Liver (tissue), 9 donors: ENCODE data around the gene AADACL4. TPM values are rescaled to one million over a fixed set of nuclear protein-coding genes. Genes with fewer than 3 reads are reported as not detected.

ENCODE experiments used
- DNase-seq: peaks from one replicate; pipeline ENCODE4 v3.0.0-alpha.2; 2017; ENCODE audit warnings: low spot score
- H3K27ac ChIP-seq, 2 donors: one replicate each; pipeline ENCODE4 v1.7.0; 2013; ENCODE audit warnings: inconsistent platforms in 2 of 2, low read length in 2 of 2, control low read depth in 1 of 2, low read depth in 1 of 2, mild to moderate bottlenecking in 1 of 2
- H3K27me3 ChIP-seq, 4 donors: one replicate each; pipeline versions ENCODE4 v1.6.1 to v1.7.0; 2013; ENCODE audit warnings: low read length in 3 of 4, inconsistent platforms in 1 of 4, mild to moderate bottlenecking in 1 of 4, moderate library complexity in 1 of 4; ENCODE audit not compliant: control insufficient read depth in 4 of 4, insufficient read depth in 4 of 4
- H3K36me3 ChIP-seq, 4 donors: one replicate each; pipeline versions ENCODE4 v1.6.1 to v1.7.0; 2013; ENCODE audit warnings: low read length in 3 of 4, mild to moderate bottlenecking in 3 of 4, low read depth in 1 of 4, moderate library complexity in 1 of 4; ENCODE audit not compliant: control insufficient read depth in 4 of 4, insufficient read depth in 3 of 4
- H3K4me1 ChIP-seq, 4 donors: one replicate each; pipeline versions ENCODE4 v1.6.1 to v1.7.0; 2013; ENCODE audit warnings: low read length in 3 of 4, mild to moderate bottlenecking in 3 of 4, moderate library complexity in 1 of 4; ENCODE audit not compliant: control insufficient read depth in 4 of 4, insufficient read depth in 4 of 4
- H3K4me3 ChIP-seq, 3 donors: one replicate each; pipeline versions ENCODE4 v1.6.1 to v1.7.0; 2013; ENCODE audit warnings: low read length in 3 of 3, control low read depth in 1 of 3, low read depth in 1 of 3, mild to moderate bottlenecking in 1 of 3
- H3K9ac ChIP-seq, 2 donors: one replicate each; pipeline ENCODE4 v1.7.0; 2013; ENCODE audit warnings: low read length in 2 of 2, mild to moderate bottlenecking in 2 of 2, moderate library complexity in 2 of 2, control low read depth in 1 of 2, low read depth in 1 of 2
- H3K9me3 ChIP-seq, 4 donors: one replicate each; pipeline versions ENCODE4 v1.6.1 to v1.7.0; 2013; ENCODE audit warnings: low read length in 3 of 4; ENCODE audit not compliant: control insufficient read depth in 4 of 4
- EGR1 ChIP-seq, 2 donors: IDR thresholded peaks; 2 replicates each; pipeline ENCODE4 v1.6.1; 2016 to 2018; ENCODE audit warnings: antibody characterized with exemption in 2 of 2, low read depth in 2 of 2
- FOXA1 ChIP-seq: IDR thresholded peaks from 2 replicates; pipeline ENCODE4 v1.6.1; 2016; ENCODE audit warnings: antibody characterized with exemption
- FOXA2 ChIP-seq: IDR thresholded peaks from 2 replicates; pipeline ENCODE4 v1.6.1; 2016; ENCODE audit warnings: antibody characterized with exemption
- GABPA ChIP-seq, 2 donors: IDR thresholded peaks in 1 of 2; conservative IDR thresholded peaks in 1 of 2; 2 replicates each; pipeline ENCODE4 v1.6.1; 2016; ENCODE audit warnings: antibody characterized with exemption in 2 of 2, mild to moderate bottlenecking in 1 of 2, moderate library complexity in 1 of 2
- HNF4A ChIP-seq, 2 donors: conservative IDR thresholded peaks; 2 replicates each; pipeline ENCODE4 v1.6.1; 2016; ENCODE audit warnings: antibody characterized with exemption in 2 of 2, mild to moderate bottlenecking in 2 of 2
- HNF4G ChIP-seq: IDR thresholded peaks from 2 replicates; pipeline ENCODE4 v1.6.1; 2016; ENCODE audit warnings: antibody characterized with exemption
- JUND ChIP-seq, 2 donors: IDR thresholded peaks; 2 replicates each; pipeline ENCODE4 v1.6.1; 2016; ENCODE audit warnings: antibody characterized with exemption in 2 of 2
- RAD21 ChIP-seq, 2 donors: IDR thresholded peaks; 2 replicates each; pipeline ENCODE4 v1.6.1; 2016; ENCODE audit warnings: antibody characterized with exemption in 2 of 2, mild to moderate bottlenecking in 2 of 2
- REST ChIP-seq: IDR thresholded peaks from 2 replicates; pipeline ENCODE4 v1.6.1; 2016; ENCODE audit warnings: antibody characterized with exemption, mild to moderate bottlenecking
- RXRA ChIP-seq, 2 donors: IDR thresholded peaks; 2 replicates each; pipeline ENCODE4 v1.6.1; 2017 to 2018; ENCODE audit warnings: antibody characterized with exemption in 2 of 2, mild to moderate bottlenecking in 1 of 2
- SP1 ChIP-seq: IDR thresholded peaks from 2 replicates; pipeline ENCODE4 v1.6.1; 2018; ENCODE audit warnings: antibody characterized with exemption, mild to moderate bottlenecking
- TAF1 ChIP-seq: conservative IDR thresholded peaks from 2 replicates; pipeline ENCODE4 v1.6.1; 2016; ENCODE audit warnings: antibody characterized with exemption, mild to moderate bottlenecking
- WGBS: extraction: QIAGEN DNeasy Blood & Tissue Kit; methylation state at CpG from one replicate; pipeline ENCODE4 v1.1.7; 2013; 5-methylcytosine and 5-hydroxymethylcytosine counted together
- polyA plus RNA-seq, 2 donors: library from polyadenylated mRNA; stranded (reverse) in 1 of 2; unstranded in 1 of 2; fragments of 200-250 nt in 1 of 2; fragments of >200 nt in 1 of 2; fragmentation: Nextera tagmentation in 1 of 2; extraction: Ambion mirVana in 1 of 2; gene quantifications; one replicate each; pipeline versions ENCODE4 v1.2.1 to v1.2.3, GENCODE V29; 2013 to 2015
- total RNA-seq, 2 donors: library from RNA; depleted of rRNA; stranded (reverse); fragments of >200 nt; gene quantifications; one replicate each; pipeline ENCODE4 v1.2.3, GENCODE V29; 2014
- TF ChIP-seq, protein P1 (sequence below): IDR thresholded peaks from 2 replicates; pipeline ENCODE4 v1.6.1; 2016; ENCODE audit warnings: antibody characterized with exemption
- TF ChIP-seq, protein P2 (sequence below): fragments of 150-350 bp; IDR thresholded peaks from 2 replicates; pipeline ENCODE4 v1.5.1; 2017; ENCODE audit warnings: improper control_type of control experiment, low read depth, low read length; ENCODE audit not compliant: missing input control
- donor health status: healthy.
- donor health status: healthy.
- donor health status: healthy.
- donor health status: healthy.
- donor health status: healthy.

Gene AADACL4
- total and polyA plus RNA-seq, 4 donors = not detected

GRCh38 chr1:12709696-12710095 lies 65.8 kb downstream of the AADACL4 start:
- peaks cover 0 to under 1% (median 0%) of the 10 kb centered on the region in 4 donors for H3K9me3 ChIP-seq
- 78% methylated on average over 3 of the region's 3 CpGs for WGBS
- no peaks in the 10 kb centered on the region for H3K36me3 ChIP-seq
- no peak for TF ChIP-seq SP1
- TF ChIP-seq, protein P1, sequence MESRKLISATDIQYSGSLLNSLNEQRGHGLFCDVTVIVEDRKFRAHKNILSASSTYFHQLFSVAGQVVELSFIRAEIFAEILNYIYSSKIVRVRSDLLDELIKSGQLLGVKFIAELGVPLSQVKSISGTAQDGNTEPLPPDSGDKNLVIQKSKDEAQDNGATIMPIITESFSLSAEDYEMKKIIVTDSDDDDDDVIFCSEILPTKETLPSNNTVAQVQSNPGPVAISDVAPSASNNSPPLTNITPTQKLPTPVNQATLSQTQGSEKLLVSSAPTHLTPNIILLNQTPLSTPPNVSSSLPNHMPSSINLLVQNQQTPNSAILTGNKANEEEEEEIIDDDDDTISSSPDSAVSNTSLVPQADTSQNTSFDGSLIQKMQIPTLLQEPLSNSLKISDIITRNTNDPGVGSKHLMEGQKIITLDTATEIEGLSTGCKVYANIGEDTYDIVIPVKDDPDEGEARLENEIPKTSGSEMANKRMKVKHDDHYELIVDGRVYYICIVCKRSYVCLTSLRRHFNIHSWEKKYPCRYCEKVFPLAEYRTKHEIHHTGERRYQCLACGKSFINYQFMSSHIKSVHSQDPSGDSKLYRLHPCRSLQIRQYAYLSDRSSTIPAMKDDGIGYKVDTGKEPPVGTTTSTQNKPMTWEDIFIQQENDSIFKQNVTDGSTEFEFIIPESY = no peak
- no peak for TF ChIP-seq GABPA (IDR thresholded peaks at IDR 0.05 in 1 of 2, conservative IDR thresholded peaks at IDR 0.05 in 1 of 2)
- no peak for TF ChIP-seq HNF4G
- no peak for TF ChIP-seq FOXA1
- TF ChIP-seq REST = no peak
- no peak for TF ChIP-seq EGR1 (IDR thresholded peaks at IDR 0.05; ENCODE audit: low read depth in 2 of 2)
- TF ChIP-seq RAD21 (IDR thresholded peaks at IDR 0.05) = no peak
- TF ChIP-seq, protein P2, sequence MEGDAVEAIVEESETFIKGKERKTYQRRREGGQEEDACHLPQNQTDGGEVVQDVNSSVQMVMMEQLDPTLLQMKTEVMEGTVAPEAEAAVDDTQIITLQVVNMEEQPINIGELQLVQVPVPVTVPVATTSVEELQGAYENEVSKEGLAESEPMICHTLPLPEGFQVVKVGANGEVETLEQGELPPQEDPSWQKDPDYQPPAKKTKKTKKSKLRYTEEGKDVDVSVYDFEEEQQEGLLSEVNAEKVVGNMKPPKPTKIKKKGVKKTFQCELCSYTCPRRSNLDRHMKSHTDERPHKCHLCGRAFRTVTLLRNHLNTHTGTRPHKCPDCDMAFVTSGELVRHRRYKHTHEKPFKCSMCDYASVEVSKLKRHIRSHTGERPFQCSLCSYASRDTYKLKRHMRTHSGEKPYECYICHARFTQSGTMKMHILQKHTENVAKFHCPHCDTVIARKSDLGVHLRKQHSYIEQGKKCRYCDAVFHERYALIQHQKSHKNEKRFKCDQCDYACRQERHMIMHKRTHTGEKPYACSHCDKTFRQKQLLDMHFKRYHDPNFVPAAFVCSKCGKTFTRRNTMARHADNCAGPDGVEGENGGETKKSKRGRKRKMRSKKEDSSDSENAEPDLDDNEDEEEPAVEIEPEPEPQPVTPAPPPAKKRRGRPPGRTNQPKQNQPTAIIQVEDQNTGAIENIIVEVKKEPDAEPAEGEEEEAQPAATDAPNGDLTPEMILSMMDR = no peak
- TF ChIP-seq JUND (IDR thresholded peaks at IDR 0.05) = no peak
- TF ChIP-seq RXRA (IDR thresholded peaks at IDR 0.05) = no peak
- no peak for TF ChIP-seq TAF1
- H3K4me1 ChIP-seq = no peaks in the 10 kb centered on the region
- no peak for DNase-seq
- no peak overlapping the region for H3K9ac ChIP-seq
- no peak overlapping the region for H3K4me3 ChIP-seq
- no peak overlapping the region for H3K27ac ChIP-seq
- H3K27me3 ChIP-seq = no peaks in the 10 kb centered on the region

- H3K36me3 ChIP-seq = no peaks in the 10 kb centered on the region
- H3K9ac ChIP-seq = no peak overlapping the region
- H3K4me1 ChIP-seq = no peaks in the 10 kb centered on the region
- no peak overlapping the region for H3K4me3 ChIP-seq
- no peak for DNase-seq
- WGBS = 67% methylated on average over 3 of the region's 3 CpGs
- H3K27me3 ChIP-seq = no peaks in the 10 kb centered on the region
- H3K27ac ChIP-seq = no peak overlapping the region
- H3K9me3 ChIP-seq = no peaks in the 10 kb centered on the region
- no peak for TF ChIP-seq EGR1 (IDR thresholded peaks at IDR 0.05; ENCODE audit: low read depth in 2 of 2)
- TF ChIP-seq REST = no peak
- no peak for TF ChIP-seq HNF4A (conservative IDR thresholded peaks at IDR 0.05)
- no peak for TF ChIP-seq JUND (IDR thresholded peaks at IDR 0.05)
- no peak for TF ChIP-seq RXRA (IDR thresholded peaks at IDR 0.05)
- no peak for TF ChIP-seq SP1
- TF ChIP-seq FOXA1 = no peak
- TF ChIP-seq, protein P2 = no peak
- no peak for TF ChIP-seq TAF1
- TF ChIP-seq FOXA2 = no peak
These were observed 67.7 kb downstream of the AADACL4 start for GRCh38 chr1:12711536-12711935.
